PFSK-1 (cell line): ENCODE measurements around the gene POLE.

ENCODE experiments used
- FOXP2 ChIP-seq: optimal IDR thresholded peaks from 2 replicates; pipeline ENCODE3; 2011; ENCODE audit warnings: borderline replicate concordance, control low read depth, inconsistent platforms; ENCODE audit not compliant: insufficient read depth; ENCODE audit errors: extremely low read length, extremely low read depth
- POLR2AphosphoS5 ChIP-seq: IDR thresholded peaks from 2 replicates; pipeline ENCODE4 v1.6.1; 2012; ENCODE audit warnings: low read depth, mild to moderate bottlenecking, control low read depth, low read length, moderate library complexity
- REST ChIP-seq, 2 experiments: IDR thresholded peaks; 2 replicates each; pipeline versions ENCODE4 v1.6.1 to v1.8.0; 2011 to 2012; ENCODE audit warnings: low read depth in 2 of 2, low read length in 2 of 2, control low read depth in 1 of 2, inconsistent platforms in 1 of 2, mild to moderate bottlenecking in 1 of 2, moderate library complexity in 1 of 2; ENCODE audit not compliant: insufficient read depth in 1 of 2
- SIN3A ChIP-seq: IDR thresholded peaks from 2 replicates; pipeline ENCODE4 v1.6.1; 2012; ENCODE audit warnings: mild to moderate bottlenecking, low read length, moderate library complexity, borderline replicate concordance; ENCODE audit not compliant: insufficient read depth
- TAF1 ChIP-seq: IDR thresholded peaks from 2 replicates; pipeline ENCODE4 v1.6.1; 2012; ENCODE audit warnings: low read length, control low read depth, borderline replicate concordance; ENCODE audit not compliant: insufficient read depth

The POLE gene

DNA sequence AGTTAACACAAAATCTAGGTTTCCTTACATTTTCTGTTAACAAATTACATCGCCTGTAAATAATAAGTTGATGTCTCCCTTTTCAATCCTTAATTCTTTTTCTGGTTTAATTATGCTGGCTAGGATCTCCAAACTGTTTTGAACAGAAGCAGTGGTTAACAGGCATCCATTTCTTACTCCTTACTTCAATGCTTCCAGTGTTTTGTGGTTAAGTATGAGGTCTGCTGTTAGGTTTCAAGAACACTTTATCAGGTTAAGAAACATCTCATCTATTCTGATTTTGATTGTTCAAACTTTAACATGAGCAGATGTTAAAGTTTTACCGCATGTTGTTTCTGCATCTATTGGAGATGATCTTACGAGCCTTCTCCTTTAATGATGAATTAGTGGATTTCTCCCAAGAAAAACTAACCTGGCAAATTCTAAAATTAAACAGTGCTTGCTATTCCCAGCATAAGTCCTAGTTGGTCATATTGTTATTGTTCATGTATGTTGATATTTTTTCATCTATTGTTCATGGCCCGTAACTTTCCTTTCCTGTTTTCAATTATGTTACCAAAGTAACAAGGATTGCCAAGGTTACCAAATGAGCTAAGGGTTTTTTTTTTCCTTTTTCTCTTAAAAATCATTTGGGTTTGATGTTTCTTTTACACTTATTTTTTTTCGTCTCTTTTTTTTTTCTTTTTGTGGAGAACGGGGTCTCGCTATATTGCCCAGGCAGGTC, 33.4 kb downstream of the POLE start:
- no peak for TF ChIP-seq TAF1
- no peak for TF ChIP-seq SIN3A
- no peak for TF ChIP-seq REST (IDR thresholded peaks at IDR 0.05; ENCODE audit: insufficient read depth in 1 of 2, low read depth in 2 of 2, low read length in 2 of 2)
- no peak for TF ChIP-seq FOXP2
- no peak for TF ChIP-seq POLR2AphosphoS5

GRCh38 chr12:132651444-132652100, 35.6 kb downstream of the POLE start:
- peak; percentile 36; the same call in 1 of the 2 replicates for TF ChIP-seq POLR2AphosphoS5
- no peak for TF ChIP-seq REST (IDR thresholded peaks at IDR 0.05; ENCODE audit: insufficient read depth in 1 of 2, low read depth in 2 of 2, low read length in 2 of 2)

- TF ChIP-seq FOXP2 (no peak), TAF1 (no peak)
Observed at GRCh38 chr12:132649226-132649945, 37.8 kb downstream of the POLE start.

DNA sequence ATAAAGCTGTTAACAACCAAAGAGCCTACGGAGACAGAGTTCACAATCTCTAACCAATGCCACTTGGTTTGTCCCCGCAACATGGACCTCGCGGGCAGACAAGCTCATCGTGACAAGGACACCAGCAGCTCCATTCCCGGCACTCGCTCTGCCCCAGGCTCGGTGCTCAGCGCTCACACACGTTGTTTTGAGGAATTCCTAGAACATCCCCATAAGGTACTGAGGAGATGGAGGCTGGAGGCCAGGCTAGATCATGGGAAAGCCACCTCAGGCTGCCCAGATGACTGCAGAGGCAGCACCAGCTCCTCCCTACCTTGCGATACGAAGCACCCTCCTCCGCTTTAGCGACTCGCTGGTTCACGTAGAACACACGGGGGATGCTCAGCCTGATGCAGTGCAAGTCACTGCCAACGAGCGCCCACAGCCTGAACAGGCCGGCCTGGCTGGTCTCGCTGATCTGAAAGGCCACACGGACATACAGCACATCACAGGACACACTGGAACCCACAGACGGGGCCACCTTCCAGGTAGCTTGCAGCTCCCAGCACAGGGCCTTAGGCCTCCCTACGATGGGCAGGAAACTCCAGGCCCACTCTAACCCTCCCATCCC, 38.4 kb downstream of the POLE start:
- no peak for TF ChIP-seq REST (IDR thresholded peaks at IDR 0.05; ENCODE audit: insufficient read depth in 1 of 2, low read depth in 2 of 2, low read length in 2 of 2)
- TF ChIP-seq POLR2AphosphoS5, result peak; percentile 41

GRCh38 chr12:132647858-132648257, 39.3 kb downstream of the POLE start:
- no peak for TF ChIP-seq REST (IDR thresholded peaks at IDR 0.05; ENCODE audit: insufficient read depth in 1 of 2, low read depth in 2 of 2, low read length in 2 of 2)
- TF ChIP-seq FOXP2, result no peak
- TF ChIP-seq POLR2AphosphoS5, result no peak
- TF ChIP-seq TAF1, result no peak
- TF ChIP-seq SIN3A, result no peak
